CD1c-positive myeloid dendritic cell (primary cell): Measurements from ENCODE around the gene POLA2.

ENCODE experiments used
- DNase-seq: peaks from one replicate; pipeline ENCODE4 v3.0.0-alpha.2; 2016; ENCODE audit errors: extremely low spot score

Gene POLA2

DNA sequence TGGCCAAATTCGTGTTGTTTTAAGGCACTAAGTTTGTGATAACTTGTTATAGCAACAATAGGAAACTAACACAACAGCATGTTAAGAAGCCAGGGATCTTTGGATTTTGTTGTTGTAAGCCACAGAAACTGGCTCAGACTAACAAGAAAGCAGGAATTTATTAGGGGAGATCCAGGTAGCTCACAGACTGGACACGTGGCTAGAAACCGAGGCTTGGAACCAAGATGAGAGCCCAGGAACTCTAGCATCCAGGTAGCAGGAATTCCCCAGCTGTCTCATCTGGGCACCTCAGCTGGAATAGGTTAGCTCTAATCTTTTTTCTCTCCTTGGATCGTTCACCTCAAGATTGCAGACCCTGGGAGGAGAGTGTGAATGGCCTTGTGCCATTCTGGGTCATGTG lies 24.9 kb downstream of the POLA2 start:
- DNase-seq = no peak

DNA sequence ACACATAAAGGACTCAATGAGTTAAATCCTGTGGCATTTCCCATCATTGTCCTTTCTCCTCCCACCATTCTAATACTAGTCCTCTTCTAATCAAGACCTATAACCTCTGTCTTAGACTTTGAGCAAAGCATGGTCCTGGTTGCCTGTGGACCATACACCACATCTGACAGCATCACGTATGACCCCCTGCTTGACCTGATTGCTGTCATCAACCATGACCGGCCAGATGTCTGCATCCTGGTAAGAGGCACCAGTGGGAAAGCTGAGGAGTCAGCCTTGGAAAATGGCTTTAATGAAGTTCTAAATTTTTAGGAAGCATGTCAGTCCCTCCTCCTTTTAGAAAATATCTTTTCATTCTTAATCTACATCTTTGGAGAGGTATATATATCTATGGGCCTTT lies 25.8 kb downstream of the POLA2 start:
- no peak for DNase-seq

DNA sequence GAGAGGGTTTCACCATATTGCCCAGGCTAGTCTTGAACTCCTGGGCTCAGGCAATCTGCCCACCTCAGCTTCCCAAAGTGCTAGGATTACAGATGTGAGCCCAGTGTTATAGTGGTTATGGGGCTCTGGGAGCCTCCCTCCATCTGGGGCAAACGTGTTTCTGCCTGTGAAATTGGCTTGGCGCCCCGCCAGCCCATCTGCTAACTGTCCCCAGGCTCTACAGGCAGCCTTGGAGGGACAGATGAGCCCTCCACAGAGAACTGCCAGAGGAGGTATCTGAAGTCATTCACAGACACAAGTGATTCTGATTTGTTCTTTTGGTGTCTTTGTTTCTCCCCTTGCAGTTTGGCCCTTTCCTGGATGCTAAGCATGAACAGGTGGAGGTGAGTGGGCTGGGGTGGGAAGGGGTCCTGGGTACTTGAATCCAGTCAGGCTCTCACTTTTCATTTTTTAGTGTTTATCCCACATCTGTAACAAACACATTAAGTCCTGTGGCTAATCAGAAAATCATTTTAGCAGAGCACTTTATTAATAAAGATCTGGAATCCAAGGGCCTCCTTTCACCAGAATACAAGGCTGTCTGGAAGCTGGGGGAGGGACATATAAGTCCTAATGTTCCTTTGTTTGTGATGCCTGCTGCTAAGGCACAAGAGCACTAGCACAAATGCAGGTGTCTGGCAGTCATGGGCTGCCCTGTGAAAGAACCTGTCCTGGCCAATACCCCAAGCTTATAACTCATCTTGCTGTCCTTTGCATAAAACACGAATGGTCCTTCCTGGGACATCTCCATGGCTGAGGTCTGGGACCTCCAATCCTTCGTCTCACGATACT lies 27.2 kb downstream of the POLA2 start:
- DNase-seq = no peak

DNA sequence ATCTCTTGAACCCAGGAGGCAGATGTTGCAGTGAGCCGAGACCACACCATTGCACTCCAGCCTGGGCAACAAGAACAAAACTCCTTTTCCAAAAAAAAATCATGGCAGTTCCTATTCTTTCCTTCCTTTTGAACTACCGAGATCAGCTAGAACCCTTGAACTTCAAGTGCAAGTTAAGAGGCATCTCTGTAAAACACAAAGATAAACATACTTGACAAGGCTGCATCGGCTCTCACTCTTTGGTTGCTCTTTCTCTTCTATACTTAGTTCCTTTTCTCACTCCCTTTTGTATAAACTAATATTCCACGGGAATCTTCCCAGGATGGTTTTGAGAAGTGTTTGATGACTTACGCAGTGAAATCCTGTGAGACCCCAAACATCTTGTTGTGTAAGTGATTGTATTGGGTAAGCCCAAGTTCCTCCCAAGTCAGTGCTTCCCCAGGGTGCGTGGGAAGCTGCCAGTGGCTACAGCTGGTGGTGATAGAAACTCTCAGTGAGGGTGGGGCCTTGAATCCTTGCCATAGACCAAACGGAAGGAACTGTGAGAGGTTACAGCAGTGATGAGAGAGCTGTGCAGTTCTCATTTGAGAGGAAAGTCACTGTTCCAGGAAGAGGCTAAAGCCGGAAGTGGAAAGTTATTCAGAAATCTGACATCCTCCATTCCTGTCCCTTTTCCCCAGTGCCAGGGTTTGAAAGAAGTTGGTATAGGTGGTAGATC lies 28.8 kb downstream of the POLA2 start:
- DNase-seq = peak; percentile 96

DNA sequence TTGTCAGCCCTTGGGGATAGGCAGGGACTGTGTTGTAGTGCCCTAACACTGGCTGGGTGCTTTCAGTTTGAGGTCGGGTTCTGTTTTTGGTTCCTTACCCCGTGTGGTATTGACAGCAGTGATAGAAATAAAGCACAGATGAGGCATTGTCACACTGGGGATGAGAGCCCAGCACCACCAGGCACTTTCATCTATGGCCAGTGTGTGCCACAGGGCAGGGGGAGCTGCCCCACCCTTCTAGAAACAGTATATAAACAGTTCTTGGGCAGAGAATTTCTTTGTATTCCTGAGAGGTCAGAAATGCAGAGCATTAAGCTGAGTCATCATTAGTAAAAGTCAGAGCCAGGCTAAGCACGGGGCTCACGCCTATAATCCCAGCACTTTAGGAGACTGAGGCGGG lies 29.9 kb downstream of the POLA2 start:
- peak; percentile 29 for DNase-seq

DNA sequence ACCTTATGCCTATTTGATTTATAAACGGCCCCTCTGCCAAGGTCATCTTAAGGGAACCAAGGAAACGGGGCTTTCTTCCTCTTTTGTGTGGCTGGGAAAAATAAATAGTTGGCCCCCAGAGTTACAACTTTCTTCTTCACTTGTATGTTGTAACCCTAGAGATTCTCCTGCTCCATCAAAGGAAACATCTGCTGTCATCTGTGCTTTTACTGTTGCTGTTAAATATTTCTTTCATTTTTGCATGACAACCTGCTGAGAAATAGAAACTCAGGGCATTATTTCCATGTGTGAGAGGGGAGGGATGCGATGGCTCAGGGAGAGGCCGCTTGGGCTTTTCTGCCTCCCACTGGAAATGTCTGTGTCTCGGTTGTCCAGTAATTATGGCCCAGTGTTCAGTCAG lies 31.1 kb downstream of the POLA2 start:
- DNase-seq = peak; percentile 20

DNA sequence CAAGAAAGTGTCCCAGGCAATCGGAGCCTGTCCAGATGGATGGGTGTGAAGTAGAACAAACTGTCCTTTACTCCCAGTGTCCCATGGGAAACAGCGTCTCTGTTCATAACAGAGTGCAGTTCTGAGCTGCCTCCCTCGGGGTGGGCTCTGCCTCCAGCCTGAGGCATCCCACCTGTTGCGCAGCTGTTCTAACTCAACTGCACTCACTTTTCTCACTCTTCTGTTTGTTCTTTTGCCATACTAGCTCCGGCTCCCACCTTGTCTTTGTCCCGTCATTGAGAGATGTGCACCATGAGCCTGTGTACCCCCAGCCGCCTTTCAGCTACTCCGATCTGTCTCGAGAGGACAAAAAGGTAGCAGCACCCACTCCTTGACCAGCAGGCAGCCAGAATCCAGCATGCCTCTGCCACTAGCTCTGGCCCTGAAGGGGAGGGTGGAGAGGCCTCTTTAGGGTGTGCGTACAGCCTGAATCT lies 32.2 kb downstream of the POLA2 start:
- DNase-seq = no peak

DNA sequence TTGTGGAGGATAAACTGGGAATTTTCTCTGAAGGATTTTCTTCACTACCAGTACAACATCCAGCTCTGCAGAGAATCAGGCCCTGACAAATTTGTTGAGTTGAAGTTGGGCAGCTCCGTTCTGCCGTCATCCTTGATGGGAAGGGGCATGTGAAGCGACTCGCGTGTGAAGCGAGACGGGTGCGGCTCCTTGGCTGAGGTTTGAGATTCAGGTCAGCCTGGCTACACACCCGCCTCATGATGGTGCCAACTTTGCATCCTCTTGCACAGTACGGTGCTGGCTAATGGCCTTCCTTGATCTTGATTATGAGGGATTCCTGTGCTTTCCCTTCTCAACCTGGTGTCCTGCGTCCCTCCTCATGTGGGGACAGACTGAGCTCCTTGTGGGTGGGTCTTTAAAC lies 33.2 kb downstream of the POLA2 start:
- DNase-seq = no peak

DNA sequence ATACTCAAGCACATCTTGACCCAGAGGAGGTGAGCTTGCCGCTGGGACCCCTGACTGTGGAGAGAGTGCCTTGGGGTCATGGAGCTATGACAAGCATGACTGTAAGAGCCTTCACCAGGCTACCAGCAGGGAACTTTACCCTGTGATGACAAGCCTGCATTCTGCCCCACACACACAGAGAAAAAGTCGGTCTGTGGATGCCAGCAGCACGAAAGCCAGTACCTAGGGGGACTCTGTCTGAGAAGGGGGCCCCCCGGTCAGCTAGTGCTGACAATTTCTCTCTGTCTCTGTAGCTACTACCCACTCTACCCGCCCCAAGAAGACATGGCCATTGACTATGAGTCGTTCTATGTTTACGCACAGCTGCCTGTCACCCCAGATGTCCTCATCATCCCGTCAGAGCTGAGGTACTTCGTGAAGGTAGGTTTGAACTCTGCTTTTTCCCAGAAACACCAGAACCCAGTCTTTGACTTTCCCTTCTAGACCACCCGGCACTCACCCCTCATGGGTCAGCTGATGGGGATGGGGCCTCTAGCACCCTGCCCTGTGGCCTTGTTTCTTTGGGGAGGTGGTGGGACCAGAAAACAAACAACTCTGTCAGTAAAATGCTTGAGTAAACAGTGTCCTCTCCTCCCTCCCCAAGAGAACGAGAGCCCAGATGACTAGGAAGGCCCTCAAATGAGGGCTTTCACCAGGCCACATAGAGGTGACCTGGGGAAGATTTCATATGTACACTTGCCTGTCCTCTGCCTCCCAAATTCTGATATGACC lies 34.0 kb downstream of the POLA2 start:
- DNase-seq = no peak

DNA sequence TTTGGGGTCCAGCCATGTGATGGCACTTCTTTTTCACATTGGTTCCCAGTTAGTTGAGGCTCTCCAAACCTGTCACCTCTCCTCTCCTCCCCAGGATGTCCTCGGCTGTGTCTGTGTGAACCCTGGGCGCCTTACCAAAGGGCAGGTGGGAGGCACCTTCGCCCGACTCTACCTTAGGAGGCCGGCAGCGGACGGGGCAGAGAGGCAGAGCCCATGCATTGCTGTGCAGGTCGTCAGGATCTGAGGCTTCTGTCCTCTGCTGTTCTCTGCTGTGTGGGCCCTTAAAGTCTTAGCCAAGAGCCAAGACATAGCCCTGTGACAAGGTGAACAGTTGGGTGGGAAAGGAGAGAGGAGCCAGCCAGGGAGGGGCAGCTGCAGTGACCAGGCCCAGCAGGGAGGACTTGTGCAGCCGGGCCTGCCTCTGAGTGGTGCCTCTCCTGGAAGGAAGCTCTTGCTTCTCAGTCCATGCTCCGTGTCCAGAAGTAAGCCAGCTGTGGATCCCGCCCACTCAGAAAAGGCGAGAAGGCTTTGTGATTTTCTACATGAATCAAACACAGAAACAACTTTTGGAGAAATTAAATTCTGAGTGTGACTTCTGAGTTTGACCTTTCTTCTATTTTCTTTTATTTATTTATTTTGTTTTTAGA lies 35.4 kb downstream of the POLA2 start:
- no peak for DNase-seq

DNA sequence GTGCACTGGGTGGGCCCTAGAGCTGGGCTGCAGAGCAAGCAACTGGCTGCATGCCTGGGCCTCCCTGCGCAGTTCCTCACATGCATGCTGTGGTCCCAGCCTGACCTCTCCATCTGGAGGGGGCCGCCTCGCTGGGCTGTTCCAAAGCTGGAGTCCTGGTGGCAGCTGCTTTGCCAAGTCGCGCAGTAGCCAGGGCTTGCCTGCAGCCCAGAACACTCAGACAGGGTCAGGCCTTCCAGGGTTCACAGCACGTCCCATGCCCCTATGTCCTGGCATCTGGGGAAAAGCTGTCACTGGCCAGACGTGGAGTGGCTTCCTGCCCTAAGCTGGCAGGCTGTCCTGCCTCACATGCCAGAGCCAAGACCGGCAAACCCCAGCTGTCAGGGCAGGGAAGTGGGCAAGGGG lies 36.4 kb downstream of the POLA2 start:
- no peak for DNase-seq

DNA sequence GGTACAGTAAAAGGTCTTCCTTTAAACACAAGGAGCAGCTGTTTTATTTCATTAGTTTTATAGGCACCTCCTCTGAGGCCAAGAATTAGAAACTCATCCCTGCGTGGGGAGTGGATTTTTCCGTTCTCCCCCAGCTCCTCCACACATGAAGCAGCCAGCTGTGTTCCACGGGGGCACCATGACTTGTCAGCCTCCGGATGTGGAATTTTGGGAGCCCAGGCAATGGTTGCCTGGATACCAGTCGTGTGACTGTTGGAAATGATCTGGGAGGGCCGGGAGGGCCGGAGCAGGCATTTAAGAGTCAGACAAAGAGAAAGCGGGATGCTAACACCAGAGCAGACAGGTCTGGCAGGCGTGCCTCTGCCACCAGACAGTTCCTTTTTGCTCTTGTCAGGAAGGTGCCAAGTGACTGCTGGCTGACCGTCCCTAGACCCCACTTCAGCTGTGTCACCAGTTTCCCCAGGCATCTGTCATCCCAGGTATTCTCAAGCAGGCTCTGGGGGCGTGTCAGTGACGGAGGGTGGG lies 37.0 kb downstream of the POLA2 start:
- DNase-seq = no peak

DNA sequence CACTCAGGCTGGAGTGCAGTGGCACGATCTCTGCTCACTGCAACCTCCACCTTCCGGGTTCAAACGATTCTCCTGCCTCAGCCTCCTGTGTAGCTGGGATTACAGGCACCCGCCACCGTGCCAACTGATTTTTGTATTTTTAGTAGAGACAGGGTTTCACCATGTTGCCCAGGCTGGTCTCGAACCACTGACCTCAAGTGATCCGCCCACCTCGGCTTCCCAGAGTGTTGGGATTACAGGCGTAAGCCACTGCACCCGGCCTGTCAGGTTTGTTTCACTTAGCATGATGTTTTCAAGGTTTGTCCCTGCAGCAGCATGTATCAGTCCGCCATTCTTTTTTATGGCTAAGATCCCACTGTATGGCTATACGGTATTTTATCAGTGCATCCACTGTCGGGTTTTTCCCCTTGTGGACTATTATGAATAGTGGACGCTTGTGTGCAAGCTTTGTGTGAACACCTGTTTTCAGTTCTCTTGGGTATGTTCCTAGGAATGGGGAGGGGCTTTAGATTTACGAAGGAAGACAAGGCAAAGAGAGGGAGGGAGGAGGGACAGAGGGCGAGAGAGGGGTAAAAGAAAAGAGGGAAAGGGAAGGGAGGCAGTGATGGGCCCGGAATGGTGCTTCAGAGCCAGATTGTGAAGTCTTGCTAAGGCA lies 39.0 kb downstream of the POLA2 start:
- DNase-seq = no peak

DNA sequence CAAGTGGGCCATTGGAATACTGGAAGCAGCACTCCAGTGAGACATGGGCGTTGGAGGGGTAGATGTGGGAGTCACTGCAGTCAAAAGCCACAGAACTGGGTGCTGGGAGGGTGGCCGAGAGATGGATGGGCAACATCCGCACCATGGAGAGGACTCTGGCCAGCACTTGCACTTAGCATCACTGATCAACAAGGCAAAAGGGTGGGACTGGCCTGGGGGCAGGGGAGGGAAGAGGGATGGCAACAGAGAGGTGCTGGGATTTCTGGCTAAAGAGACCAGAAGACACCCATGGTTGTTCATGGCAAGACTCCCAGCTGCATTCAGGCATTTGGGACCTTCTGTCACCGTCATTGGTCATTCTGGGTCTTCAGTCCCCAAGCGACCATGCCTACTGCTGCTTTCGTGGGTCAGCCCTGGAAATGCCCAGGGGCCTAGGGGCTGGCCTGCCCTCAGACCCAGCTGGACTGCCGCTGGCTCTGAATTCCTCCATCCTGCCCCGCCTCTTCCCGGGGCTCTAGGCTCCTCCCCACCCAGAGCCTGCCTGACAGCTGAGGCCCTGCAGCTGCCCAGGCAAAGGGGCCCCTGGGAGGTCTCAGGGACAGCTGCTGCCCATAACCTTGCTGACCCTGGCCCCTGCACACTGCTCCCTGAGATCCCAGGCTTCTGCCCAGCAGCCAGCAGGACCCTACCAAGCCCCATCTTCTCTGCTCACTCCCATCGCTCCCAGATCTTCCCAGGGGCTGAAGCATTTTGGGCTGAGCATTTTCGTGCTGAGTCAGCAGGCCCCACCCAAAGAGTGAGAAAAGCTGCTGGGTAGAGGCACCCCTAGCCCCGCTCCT lies 39.9 kb downstream of the POLA2 start:
- DNase-seq = no peak

DNA sequence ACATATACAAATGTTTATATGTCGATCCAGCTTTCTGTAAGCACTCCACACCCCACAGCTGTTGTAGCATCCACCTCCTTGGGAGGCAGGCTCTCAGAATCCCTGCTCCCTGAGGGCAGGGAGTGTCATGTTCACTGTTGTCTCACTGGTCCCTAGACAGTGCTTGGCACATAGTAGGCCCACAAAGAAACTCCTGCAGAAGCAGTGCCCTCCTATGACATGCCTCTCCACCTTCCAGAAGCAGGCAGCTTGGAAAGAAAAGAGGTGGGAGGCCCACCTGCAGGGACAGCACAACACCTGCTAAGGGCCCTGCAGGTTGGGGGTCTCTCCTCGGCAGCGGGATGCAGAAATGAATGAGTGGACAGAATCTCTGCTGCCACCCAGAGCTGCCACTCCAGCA lies 41.8 kb downstream of the POLA2 start:
- DNase-seq = no peak

DNA sequence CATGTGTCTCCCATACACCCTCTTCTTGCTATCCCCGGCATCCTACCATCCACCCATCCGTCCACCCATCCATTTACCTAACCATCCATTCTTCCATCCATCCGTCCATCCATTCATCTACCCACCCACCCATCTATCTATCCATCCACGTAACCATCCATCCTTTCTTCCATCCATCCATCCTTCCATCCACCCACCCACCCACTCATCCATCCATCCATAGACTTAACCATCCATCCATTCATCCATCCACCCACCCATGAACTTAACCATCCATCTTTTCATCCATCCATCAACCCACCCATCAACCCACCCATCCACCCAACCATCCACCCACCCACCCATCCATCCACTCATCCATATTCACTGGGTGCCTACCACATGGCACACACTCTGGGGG lies 42.3 kb downstream of the POLA2 start:
- DNase-seq = no peak

DNA sequence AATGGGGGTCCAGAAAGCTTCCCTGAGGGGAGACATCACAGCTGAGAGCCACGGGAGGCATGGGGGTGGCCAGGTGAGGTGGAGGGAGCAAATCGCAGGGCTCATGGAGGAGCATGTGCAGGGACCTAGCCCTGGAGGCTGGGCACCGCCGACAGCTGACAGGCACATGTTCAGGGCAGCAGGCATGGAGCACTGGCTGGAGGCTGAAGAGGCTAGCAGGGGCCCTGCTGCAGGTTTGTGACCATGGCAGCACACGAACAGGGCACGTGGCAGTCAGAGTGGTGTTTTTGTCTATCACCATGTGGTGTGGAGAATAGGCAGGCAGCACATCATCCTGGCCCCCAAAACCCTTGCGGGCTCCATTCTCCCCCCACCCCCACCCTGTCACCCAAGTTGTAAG lies 42.9 kb downstream of the POLA2 start:
- DNase-seq = no peak

DNA sequence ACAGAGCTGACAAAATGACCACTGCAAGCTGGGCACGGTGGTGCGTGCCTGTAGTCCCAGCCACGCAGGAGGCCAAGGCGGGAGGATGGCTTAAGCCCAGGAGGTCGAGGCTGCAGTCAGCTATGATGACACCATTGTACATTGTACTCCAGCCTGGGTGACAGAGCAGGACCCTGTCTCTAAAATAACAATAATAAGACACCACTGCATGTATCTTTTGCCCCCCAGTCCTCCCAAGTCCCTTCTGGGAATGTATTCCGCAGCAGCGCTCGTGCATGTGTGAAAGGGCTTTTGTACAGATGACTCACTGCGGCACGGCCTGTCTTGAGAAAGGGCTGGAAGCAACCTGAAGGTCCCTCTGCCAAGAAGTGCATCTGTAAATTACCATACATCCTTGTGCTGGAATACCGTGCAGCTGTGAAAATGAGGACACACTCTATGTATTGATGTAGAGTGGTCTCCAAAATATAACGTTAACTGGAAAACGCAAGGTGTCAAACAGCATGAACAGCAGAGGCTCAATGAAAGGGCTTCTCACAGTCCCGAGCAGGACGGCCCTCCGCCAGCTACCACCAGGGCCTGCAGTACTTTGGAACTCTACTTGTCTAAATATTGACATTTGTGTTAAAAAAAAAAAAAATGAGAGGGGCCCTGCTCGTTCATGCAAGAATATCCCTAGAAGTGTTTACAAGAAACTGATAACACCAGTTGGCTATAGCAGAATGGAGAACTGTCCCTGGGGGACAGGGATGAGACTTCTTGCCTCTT lies 43.9 kb downstream of the POLA2 start:
- DNase-seq = no peak
